Activated naive CD4-positive, alpha-beta T cell treated with anti-CD3 and anti-CD28 coated beads, Interleukin-2, amount 50 U/mL, for 24 hours (primary cell): Measurements from ENCODE around the gene HOXA11.

Experiments
- H3K27ac Mint-ChIP-seq: one replicate; pipeline ENCODE4 v1.8.0; 2021; ENCODE audit warnings: mild to moderate bottlenecking, mixed read lengths
- H3K27me3 Mint-ChIP-seq: one replicate; pipeline ENCODE4 v1.8.0; 2021; ENCODE audit warnings: mixed read lengths
- H3K36me3 Mint-ChIP-seq: one replicate; pipeline ENCODE4 v1.8.0; 2021; ENCODE audit warnings: mixed read lengths
- H3K4me1 Mint-ChIP-seq: one replicate; pipeline ENCODE4 v1.8.0; 2021; ENCODE audit warnings: mixed read lengths
- H3K4me3 Mint-ChIP-seq: one replicate; pipeline ENCODE4 v1.8.0; 2021; ENCODE audit warnings: mild to moderate bottlenecking, mixed read lengths
- H3K9me3 Mint-ChIP-seq: one replicate; pipeline ENCODE4 v1.8.0; 2021; ENCODE audit warnings: mixed read lengths

HOXA11 gene

DNA sequence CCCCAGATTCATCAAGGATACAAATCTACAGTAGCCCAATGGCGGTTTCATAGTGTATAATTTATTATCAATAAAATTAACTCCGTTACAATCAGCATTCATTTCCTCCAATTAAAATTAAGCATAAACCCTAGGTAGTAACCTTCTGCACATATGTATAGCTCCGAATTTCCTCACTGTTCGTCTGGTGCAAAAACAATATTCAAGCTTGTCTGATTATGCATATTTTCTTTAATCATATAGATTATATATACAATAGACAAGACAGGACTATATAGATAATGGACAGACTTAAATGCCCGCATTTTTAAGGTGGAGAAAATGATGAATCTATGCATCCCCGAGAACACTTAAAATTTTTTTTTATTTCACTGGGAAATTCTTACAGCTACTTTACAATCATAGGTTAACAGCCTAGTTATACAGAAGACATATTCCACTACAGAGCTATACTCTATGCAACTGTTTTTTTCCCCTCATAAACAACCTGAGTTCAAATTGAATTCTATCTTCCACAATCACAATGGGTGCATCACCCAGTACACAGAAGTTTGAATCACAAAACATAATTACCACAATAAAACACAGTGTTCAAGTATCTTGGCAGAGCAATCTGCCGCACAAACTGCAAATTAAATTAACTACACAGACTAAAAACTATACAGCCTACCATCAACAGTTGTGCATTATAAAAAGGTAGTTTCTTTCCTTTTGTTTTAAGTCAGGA is 22.3 kb downstream of the HOXA11 start:
- no peaks in the 10 kb centered on the region for H3K36me3 Mint-ChIP-seq
- H3K27me3 Mint-ChIP-seq = peaks cover 58% of the 10 kb centered on the region
- peaks cover 31% of the 10 kb centered on the region for H3K4me1 Mint-ChIP-seq
- H3K4me3 Mint-ChIP-seq = no peak overlapping the region
- no peaks in the 10 kb centered on the region for H3K9me3 Mint-ChIP-seq
- H3K27ac Mint-ChIP-seq = no peak overlapping the region

GRCh38 chr7:27161721-27162560 is 23.1 kb downstream of the HOXA11 start:
- Mint-ChIP-seq H3K9me3 (no peaks in the 10 kb centered on the region), H3K4me1 (peaks cover 26% of the 10 kb centered on the region), H3K4me3 (no peak overlapping the region), H3K27me3 (peaks cover 58% of the 10 kb centered on the region), H3K36me3 (no peaks in the 10 kb centered on the region), H3K27ac (no peak overlapping the region)

DNA sequence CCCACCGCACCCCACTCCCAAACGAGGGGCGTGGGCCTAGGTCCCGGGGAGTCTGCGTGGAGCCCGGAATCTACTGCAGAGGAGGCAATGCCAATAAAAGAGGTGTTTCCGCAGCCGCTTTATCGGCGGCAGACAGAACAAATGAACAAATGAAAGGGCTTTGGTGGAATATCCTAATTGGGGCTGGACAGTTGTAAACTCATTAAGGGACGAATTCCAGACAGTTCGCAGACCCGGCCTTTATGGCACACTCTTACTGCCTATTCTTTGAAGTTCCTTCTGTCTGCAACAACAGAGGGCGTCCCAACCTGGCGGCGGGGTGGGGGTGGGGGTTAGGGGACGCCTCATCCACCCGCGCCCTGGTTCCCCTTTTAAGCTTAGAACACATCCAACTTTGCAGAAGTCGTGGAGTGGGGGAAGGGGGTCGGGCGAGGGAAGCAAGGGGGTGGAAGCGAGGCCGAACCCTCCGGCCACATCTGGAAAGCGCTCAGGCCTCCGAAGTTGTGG is 23.8 kb downstream of the HOXA11 start:
- Mint-ChIP-seq H3K27ac (no peak overlapping the region), H3K27me3 (peaks cover 62% of the 10 kb centered on the region), H3K9me3 (no peaks in the 10 kb centered on the region), H3K36me3 (no peaks in the 10 kb centered on the region), H3K4me1 (peaks cover 28% of the 10 kb centered on the region), H3K4me3 (peak overlapping the region; percentile 78)

GRCh38 chr7:27160546-27161213 is 24.4 kb downstream of the HOXA11 start:
- H3K4me1 Mint-ChIP-seq = peaks cover 29% of the 10 kb centered on the region
- H3K36me3 Mint-ChIP-seq = no peaks in the 10 kb centered on the region
- H3K27me3 Mint-ChIP-seq = peaks cover 60% of the 10 kb centered on the region
- no peaks in the 10 kb centered on the region for H3K9me3 Mint-ChIP-seq
- no peak overlapping the region for H3K27ac Mint-ChIP-seq
- peak overlapping the region; percentile 78 for H3K4me3 Mint-ChIP-seq

- Mint-ChIP-seq H3K27me3 (peaks cover 63% of the 10 kb centered on the region), H3K36me3 (no peaks in the 10 kb centered on the region), H3K4me3 (peak overlapping the region; percentile 74), H3K9me3 (no peaks in the 10 kb centered on the region), H3K27ac (no peak overlapping the region), H3K4me1 (peaks cover 31% of the 10 kb centered on the region)
Observed at GRCh38 chr7:27160145-27160545, 24.9 kb downstream of the HOXA11 start.

GRCh38 chr7:27159266-27160144 is 25.5 kb downstream of the HOXA11 start:
- H3K27me3 Mint-ChIP-seq = peaks cover 66% of the 10 kb centered on the region
- peak overlapping the region; percentile 74 for H3K4me3 Mint-ChIP-seq
- peaks cover 38% of the 10 kb centered on the region for H3K4me1 Mint-ChIP-seq
- H3K9me3 Mint-ChIP-seq = no peaks in the 10 kb centered on the region
- no peak overlapping the region for H3K27ac Mint-ChIP-seq
- peaks cover 3% of the 10 kb centered on the region for H3K36me3 Mint-ChIP-seq

DNA sequence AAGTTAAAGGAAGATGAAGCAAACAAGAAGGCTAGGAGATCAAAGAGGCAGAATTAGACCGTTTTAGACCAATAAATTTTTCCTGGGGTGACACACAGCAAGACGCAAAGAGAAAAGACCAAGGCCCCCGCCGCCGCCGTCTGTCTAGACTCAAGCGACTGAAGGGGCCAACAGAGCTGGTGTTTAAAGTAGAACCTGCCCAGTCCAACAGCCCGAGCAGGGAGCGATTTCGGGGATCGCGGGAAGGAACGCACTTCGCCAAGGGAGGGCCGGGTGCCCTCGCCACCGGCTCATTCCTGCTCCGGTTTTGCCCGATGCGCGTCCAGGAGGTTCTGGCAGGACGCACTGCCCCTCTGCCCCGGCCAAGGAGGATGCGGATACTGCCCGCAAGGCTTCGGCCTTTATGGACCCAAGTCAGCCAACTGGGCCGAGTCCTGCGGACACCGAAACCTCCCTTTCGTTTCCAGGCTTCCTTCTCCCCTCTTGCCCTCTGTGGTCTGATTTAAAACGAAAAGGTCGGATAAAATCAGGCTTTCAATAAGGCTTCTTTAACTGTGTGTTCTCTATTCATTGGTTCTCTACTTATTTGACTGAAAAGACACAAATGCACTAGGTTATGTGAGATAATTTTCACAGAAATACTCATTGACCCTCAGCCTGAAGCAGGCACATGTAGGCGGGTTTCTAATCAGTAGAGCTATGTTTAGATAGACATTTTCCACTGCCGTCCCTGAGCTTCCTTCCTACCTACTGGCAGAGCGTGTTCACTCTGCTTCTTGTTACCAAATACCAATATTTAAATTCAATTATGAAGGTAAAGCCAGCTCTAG is 26.4 kb downstream of the HOXA11 start:
- H3K27me3 Mint-ChIP-seq = peaks cover 67% of the 10 kb centered on the region
- peak overlapping the region; percentile 6 for H3K4me3 Mint-ChIP-seq
- peaks cover 3% of the 10 kb centered on the region for H3K36me3 Mint-ChIP-seq
- no peaks in the 10 kb centered on the region for H3K9me3 Mint-ChIP-seq
- peak overlapping the region; percentile 43 for H3K27ac Mint-ChIP-seq
- H3K4me1 Mint-ChIP-seq = peaks cover 46% of the 10 kb centered on the region

DNA sequence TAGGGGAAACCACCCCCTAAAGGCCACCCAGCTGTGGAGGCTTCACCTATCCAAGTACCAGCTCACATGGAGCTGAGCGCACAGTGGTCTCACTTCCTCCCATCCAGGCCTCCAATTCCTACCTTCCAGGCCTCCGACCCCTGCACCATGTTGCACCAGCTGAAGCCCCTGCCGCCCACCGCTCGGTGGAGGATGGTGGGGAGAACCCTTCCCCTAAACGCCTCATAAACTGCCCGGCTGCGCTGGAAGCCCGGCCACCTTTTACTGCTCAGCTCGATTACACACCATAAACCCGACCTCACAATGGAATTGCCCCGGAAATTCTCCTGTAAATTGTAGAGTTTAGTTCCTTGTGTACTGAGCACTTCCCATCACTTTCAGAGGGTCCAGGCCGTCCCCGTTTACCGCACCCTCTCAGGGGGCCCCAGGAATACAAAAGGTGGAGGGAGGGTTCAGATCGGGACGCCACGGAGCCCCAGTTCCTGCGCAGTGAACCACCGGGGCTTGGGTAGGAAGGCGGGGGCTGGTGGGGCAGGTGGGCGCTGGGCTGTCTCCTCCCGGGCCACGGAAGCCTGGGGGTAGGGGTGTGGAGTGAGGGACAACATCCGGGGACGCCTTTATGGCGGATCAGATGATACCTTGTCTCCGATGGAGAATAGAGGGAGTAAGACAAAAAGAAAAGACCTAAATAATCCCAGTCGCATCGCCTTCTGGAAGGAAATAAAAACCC is 27.2 kb downstream of the HOXA11 start:
- H3K27ac Mint-ChIP-seq = peak overlapping the region; percentile 61
- H3K27me3 Mint-ChIP-seq = peaks cover 66% of the 10 kb centered on the region
- H3K4me3 Mint-ChIP-seq = no peak overlapping the region
- peaks cover 3% of the 10 kb centered on the region for H3K36me3 Mint-ChIP-seq
- no peaks in the 10 kb centered on the region for H3K9me3 Mint-ChIP-seq
- H3K4me1 Mint-ChIP-seq = peaks cover 50% of the 10 kb centered on the region

DNA sequence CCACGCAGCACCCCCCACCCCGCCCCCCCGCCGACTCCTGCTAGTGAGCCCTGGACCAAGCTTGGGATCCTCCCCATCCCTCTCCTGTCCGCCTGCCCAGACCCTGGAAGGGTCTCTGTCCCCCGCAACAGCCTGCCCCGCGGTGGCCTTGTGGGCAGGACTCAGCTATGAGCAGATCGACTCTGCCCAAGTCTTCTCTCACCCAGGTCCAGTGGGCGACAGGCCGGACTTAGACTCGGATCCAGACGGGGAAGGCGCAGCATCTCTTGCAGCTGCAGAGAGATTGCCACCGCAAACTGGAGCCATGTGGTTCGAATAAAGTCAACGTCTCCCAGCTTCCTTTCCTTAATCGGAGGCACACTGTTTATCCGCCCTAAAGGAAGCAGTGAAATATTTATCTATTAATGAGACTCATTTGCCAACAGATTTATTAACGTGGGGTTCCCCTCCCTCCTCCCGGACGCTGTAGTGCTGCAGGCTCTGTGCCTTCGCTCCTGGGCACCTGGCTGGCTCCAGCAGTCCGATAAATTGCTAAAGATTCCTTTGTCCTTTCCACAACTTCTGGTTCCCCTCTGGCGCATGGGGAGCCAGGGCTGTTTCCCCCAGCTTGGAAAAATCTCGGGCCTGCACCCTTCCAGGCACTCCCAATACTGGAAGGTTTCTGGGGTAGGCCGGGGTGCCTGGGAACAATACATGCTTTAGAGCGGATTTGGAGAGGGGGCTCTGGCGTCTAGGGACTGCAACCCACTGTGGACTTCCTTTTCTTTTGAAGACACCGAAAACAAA is 27.9 kb downstream of the HOXA11 start:
- peak overlapping the region; percentile 61 for H3K27ac Mint-ChIP-seq
- H3K9me3 Mint-ChIP-seq = no peaks in the 10 kb centered on the region
- no peak overlapping the region for H3K4me3 Mint-ChIP-seq
- H3K4me1 Mint-ChIP-seq = peaks cover 50% of the 10 kb centered on the region
- H3K36me3 Mint-ChIP-seq = peaks cover 3% of the 10 kb centered on the region
- H3K27me3 Mint-ChIP-seq = peaks cover 64% of the 10 kb centered on the region

DNA sequence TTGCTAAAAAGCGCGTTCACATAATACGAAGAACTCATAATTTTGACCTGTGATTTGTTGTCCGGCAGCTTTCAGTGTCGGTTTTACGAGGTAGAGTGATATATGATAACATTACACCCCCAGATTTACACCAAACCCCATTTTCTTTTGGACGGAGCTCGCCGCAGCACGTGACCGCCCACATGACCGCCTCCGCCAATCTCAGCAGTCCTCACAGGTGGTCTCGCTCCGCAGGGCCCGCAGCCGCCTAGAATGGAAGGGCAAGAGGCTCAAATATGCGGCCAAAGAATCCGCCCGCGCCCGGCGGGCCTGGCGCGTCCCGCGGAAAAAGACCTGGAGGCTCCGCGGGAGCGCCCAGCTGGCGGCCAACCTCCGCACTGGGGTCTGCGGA is 28.5 kb downstream of the HOXA11 start, which contains the start of gene HOXA7:
TSS of gene HOXA7 (minus strand) at position 168 of the 391 bp plus-strand sequence. CDS start at position 38, 130 bp downstream.
- peak within 1 kb of the TSS; percentile 79 for H3K27ac Mint-ChIP-seq
- peaks cover 70% of the 10 kb centered on the region for H3K27me3 Mint-ChIP-seq
- H3K4me1 Mint-ChIP-seq = peaks cover 56% of the 10 kb centered on the region
- peaks cover 3% of the 10 kb centered on the region for H3K36me3 Mint-ChIP-seq
- peak within 1 kb of the TSS; percentile 70 for H3K4me3 Mint-ChIP-seq
- H3K9me3 Mint-ChIP-seq = no peaks in the 10 kb centered on the region

GRCh38 chr7:27155816-27156507 is 29.1 kb downstream of the HOXA11 start:
- peaks cover 59% of the 10 kb centered on the region for H3K4me1 Mint-ChIP-seq
- no peaks in the 10 kb centered on the region for H3K9me3 Mint-ChIP-seq
- H3K27ac Mint-ChIP-seq = peak overlapping the region; percentile 79
- H3K4me3 Mint-ChIP-seq = peak overlapping the region; percentile 70
- peaks cover 71% of the 10 kb centered on the region for H3K27me3 Mint-ChIP-seq
- peaks cover 3% of the 10 kb centered on the region for H3K36me3 Mint-ChIP-seq

- H3K4me1 Mint-ChIP-seq = peaks cover 65% of the 10 kb centered on the region
- peaks cover 75% of the 10 kb centered on the region for H3K27me3 Mint-ChIP-seq
- peaks cover 3% of the 10 kb centered on the region for H3K36me3 Mint-ChIP-seq
- no peaks in the 10 kb centered on the region for H3K9me3 Mint-ChIP-seq
- peak overlapping the region; percentile 80 for H3K4me3 Mint-ChIP-seq
- peak overlapping the region; percentile 79 for H3K27ac Mint-ChIP-seq
Observed at GRCh38 chr7:27154901-27155815, 29.9 kb downstream of the HOXA11 start.
